Measurements from ENCODE around the gene PLCG1. TPM values are rescaled to one million over a fixed set of nuclear protein-coding genes. Genes with fewer than 3 reads are reported as not detected.

Gene PLCG1
- total RNA-seq, 3 donors from 2014 or later (not counting 1 experiment from before 2014, with no cell fraction given): 199 to 242 (median 236) TPM

GRCh38 chr20:41167118-41167470 is 29.8 kb downstream of the PLCG1 start:
- Histone ChIP-seq H3K4me1 (ENCODE audit: control insufficient read depth, insufficient read depth, low read length) (peaks cover 32% of the 10 kb centered on the region), H3K27me3 (ENCODE audit: control insufficient read depth, insufficient read depth, low read length) (no peaks in the 10 kb centered on the region), H3K27ac (ENCODE audit: low read length) (no peak overlapping the region), H3K36me3 (ENCODE audit: control insufficient read depth, insufficient read depth, low read length) (peaks cover 93% of the 10 kb centered on the region), H3K4me3 (ENCODE audit: low read length) (no peak overlapping the region), H3K9me3 (ENCODE audit: control insufficient read depth, insufficient read depth, low read length) (no peaks in the 10 kb centered on the region)
- WGBS (ENCODE audit: insufficient coverage): 93% methylated on average over 3 of the region's 3 CpGs
- Mint-ChIP-seq H3K27me3 (ENCODE audit: low read depth in 2 of 2) (peaks cover 0 to 5% of the 10 kb centered on the region in 2 donors), H3K9me3 (no peaks in the 10 kb centered on the region), H3K36me3 (peaks cover 33% of the 10 kb centered on the region), H3K4me3 (peak overlapping the region; percentile 50), H3K4me1 (peaks cover 32 to 33% of the 10 kb centered on the region in 2 donors), H3K27ac (peak overlapping the region in 1 of 2 donors; percentile 44)
- ATAC-seq: no peak
- intact Hi-C loops (cut with micrococcal nuclease): no loop called here
- DNase-seq: no peak
- TF ChIP-seq, protein P1, sequence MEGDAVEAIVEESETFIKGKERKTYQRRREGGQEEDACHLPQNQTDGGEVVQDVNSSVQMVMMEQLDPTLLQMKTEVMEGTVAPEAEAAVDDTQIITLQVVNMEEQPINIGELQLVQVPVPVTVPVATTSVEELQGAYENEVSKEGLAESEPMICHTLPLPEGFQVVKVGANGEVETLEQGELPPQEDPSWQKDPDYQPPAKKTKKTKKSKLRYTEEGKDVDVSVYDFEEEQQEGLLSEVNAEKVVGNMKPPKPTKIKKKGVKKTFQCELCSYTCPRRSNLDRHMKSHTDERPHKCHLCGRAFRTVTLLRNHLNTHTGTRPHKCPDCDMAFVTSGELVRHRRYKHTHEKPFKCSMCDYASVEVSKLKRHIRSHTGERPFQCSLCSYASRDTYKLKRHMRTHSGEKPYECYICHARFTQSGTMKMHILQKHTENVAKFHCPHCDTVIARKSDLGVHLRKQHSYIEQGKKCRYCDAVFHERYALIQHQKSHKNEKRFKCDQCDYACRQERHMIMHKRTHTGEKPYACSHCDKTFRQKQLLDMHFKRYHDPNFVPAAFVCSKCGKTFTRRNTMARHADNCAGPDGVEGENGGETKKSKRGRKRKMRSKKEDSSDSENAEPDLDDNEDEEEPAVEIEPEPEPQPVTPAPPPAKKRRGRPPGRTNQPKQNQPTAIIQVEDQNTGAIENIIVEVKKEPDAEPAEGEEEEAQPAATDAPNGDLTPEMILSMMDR (IDR thresholded peaks at IDR 0.05): no peak

GRCh38 chr20:41167481-41168253 is 30.3 kb downstream of the PLCG1 start:
- no peak overlapping the region for H3K4me3 Mint-ChIP-seq
- peak overlapping the region in 1 of 2 donors; percentile 18 for H3K27ac Mint-ChIP-seq
- peaks cover 33% of the 10 kb centered on the region for H3K36me3 Mint-ChIP-seq
- Histone ChIP-seq H3K4me3 (ENCODE audit: low read length) (no peak overlapping the region), H3K9me3 (ENCODE audit: control insufficient read depth, insufficient read depth, low read length) (no peaks in the 10 kb centered on the region), H3K27me3 (ENCODE audit: control insufficient read depth, insufficient read depth, low read length) (no peaks in the 10 kb centered on the region), H3K36me3 (ENCODE audit: control insufficient read depth, insufficient read depth, low read length) (peaks cover 94% of the 10 kb centered on the region), H3K27ac (ENCODE audit: low read length) (no peak overlapping the region), H3K4me1 (ENCODE audit: control insufficient read depth, insufficient read depth, low read length) (peaks cover 27% of the 10 kb centered on the region)
- TF ChIP-seq, protein P1 (IDR thresholded peaks at IDR 0.05): no peak
- H3K4me1 Mint-ChIP-seq: peaks cover 31 to 32% of the 10 kb centered on the region in 2 donors
- 36% methylated on average over 11 of the region's 11 CpGs for WGBS (ENCODE audit: insufficient coverage)
- peaks cover 0 to 5% of the 10 kb centered on the region in 2 donors for H3K27me3 Mint-ChIP-seq (ENCODE audit: low read depth in 2 of 2)
- no peaks in the 10 kb centered on the region for H3K9me3 Mint-ChIP-seq
- ATAC-seq (peak in 2 of 3 donors; percentile 31 to 56), DNase-seq (no peak)
- intact Hi-C loops (cut with micrococcal nuclease): no loop called here

- H3K27ac ChIP-seq (ENCODE audit: low read length): no peak overlapping the region
- Mint-ChIP-seq H3K4me3 (no peak overlapping the region), H3K9me3 (no peaks in the 10 kb centered on the region), H3K27ac (peak overlapping the region in 1 of 2 donors; percentile 18), H3K4me1 (peaks cover 34 to 38% of the 10 kb centered on the region in 2 donors), H3K36me3 (peaks cover 33% of the 10 kb centered on the region), H3K27me3 (ENCODE audit: low read depth in 2 of 2) (peaks cover 0 to 5% of the 10 kb centered on the region in 2 donors)
- no peak for ATAC-seq
- no peak overlapping the region for H3K4me3 ChIP-seq (ENCODE audit: low read length)
- H3K27me3 ChIP-seq (ENCODE audit: control insufficient read depth, insufficient read depth, low read length): no peaks in the 10 kb centered on the region
- no peaks in the 10 kb centered on the region for H3K9me3 ChIP-seq (ENCODE audit: control insufficient read depth, insufficient read depth, low read length)
- DNase-seq: no peak
- intact Hi-C loops (cut with micrococcal nuclease): no loop called here
- peaks cover 92% of the 10 kb centered on the region for H3K36me3 ChIP-seq (ENCODE audit: control insufficient read depth, insufficient read depth, low read length)
- peaks cover 23% of the 10 kb centered on the region for H3K4me1 ChIP-seq (ENCODE audit: control insufficient read depth, insufficient read depth, low read length)
- TF ChIP-seq, protein P1 (IDR thresholded peaks at IDR 0.05): no peak
- WGBS (ENCODE audit: insufficient coverage): 91% methylated on average over 10 of the region's 10 CpGs
Observed at GRCh38 chr20:41168281-41169161, 31.2 kb downstream of the PLCG1 start.
